NK-92 (cell line): ENCODE measurements around the gene TPX2.

ENCODE experiments used
- DNase-seq: peaks from one replicate; lab custom pipeline; 2025; ENCODE audit not compliant: unreplicated experiment; lab: John Stamatoyannopoulos, UW

TPX2 gene

GRCh38 chr20:31705598-31706597, 33.2 kb upstream of the TPX2 start:
- no peak for DNase-seq

GRCh38 chr20:31706607-31707257, 32.4 kb upstream of the TPX2 start:
- DNase-seq: no peak

- no peak for DNase-seq
Observed at GRCh38 chr20:31707258-31707615, 31.9 kb upstream of the TPX2 start.

GRCh38 chr20:31707994-31708735, 30.9 kb upstream of the TPX2 start:
- no peak for DNase-seq

GRCh38 chr20:31708736-31709534, 30.2 kb upstream of the TPX2 start:
- DNase-seq: no peak

GRCh38 chr20:31709939-31710338, 29.2 kb upstream of the TPX2 start:
- no peak for DNase-seq

GRCh38 chr20:31710423-31711108, 28.5 kb upstream of the TPX2 start:
- DNase-seq: no peak

- no peak for DNase-seq
Observed at GRCh38 chr20:31711179-31712111, 27.6 kb upstream of the TPX2 start.

- DNase-seq: no peak
Observed at GRCh38 chr20:31712112-31712553, 27.0 kb upstream of the TPX2 start.

- DNase-seq: no peak
Observed at GRCh38 chr20:31712564-31713311, 26.4 kb upstream of the TPX2 start.

- DNase-seq: no peak
Observed at GRCh38 chr20:31713312-31714273, 25.5 kb upstream of the TPX2 start.

- DNase-seq: no peak
Observed at GRCh38 chr20:31715766-31716165, 23.3 kb upstream of the TPX2 start.

- DNase-seq: no peak
Observed at GRCh38 chr20:31716351-31716750, 22.7 kb upstream of the TPX2 start.

- no peak for DNase-seq
Observed at GRCh38 chr20:31716818-31717477, 22.1 kb upstream of the TPX2 start.

GRCh38 chr20:31717478-31718201, 21.4 kb upstream of the TPX2 start:
- no peak for DNase-seq
